CD4-positive, alpha-beta T cell treated with Interleukin-6 at 100 ng/mL for 8 hours (primary cell): ENCODE results near the gene LRG1.
"Not testable (repeated sequence)": the region's sequence is repeated elsewhere in the genome, so short reads cannot be mapped to it uniquely, and the experiment has no call there.

ENCODE experiments used
- DNase-seq: peaks from one replicate; pipeline ENCODE4 v3.0.0-alpha.2; 2020; ENCODE audit warnings: mixed read lengths, low spot score

Gene LRG1

DNA sequence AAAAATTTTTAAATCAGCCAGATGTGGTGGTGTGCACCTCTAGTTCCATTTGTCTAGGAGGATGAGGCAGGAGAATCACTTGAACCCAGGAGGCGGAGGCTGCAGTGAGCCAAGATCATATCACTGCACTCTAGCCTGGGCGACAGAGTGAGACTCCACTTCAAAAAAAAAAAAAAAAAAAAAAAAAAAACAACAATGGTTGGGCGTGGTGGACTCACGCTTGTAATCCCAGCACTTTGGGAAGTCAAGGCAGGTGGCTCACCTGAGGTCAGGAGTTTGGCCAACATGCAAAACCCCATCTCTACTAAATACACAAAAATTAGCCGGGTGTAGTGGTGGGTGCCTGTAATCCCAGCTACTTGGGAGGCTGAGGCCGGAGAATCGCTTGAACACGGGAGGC, 12.5 kb downstream of the LRG1 start:
- not testable (repeated sequence) for DNase-seq

DNA sequence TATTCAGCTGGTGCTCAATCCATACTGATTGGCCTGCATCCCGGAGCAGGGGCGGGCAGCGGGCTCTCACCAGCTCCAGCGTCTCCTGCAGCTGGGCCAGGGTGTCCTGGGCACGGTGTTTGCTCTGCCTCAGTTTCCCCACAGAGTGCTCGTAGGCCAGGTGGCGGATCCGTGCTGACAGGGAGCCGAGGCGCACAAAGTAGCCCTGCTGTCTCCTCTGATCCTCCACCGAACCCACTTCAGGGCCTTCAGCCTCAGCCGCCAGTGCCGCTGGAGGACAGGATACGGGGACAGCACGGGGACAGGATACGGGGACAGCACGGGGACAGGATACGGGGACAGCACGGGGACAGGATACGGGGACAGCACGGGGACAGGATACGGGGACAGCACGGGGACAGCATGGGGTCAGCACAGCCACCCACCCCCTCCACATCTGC, 14.3 kb downstream of the LRG1 start:
- DNase-seq = no peak

DNA sequence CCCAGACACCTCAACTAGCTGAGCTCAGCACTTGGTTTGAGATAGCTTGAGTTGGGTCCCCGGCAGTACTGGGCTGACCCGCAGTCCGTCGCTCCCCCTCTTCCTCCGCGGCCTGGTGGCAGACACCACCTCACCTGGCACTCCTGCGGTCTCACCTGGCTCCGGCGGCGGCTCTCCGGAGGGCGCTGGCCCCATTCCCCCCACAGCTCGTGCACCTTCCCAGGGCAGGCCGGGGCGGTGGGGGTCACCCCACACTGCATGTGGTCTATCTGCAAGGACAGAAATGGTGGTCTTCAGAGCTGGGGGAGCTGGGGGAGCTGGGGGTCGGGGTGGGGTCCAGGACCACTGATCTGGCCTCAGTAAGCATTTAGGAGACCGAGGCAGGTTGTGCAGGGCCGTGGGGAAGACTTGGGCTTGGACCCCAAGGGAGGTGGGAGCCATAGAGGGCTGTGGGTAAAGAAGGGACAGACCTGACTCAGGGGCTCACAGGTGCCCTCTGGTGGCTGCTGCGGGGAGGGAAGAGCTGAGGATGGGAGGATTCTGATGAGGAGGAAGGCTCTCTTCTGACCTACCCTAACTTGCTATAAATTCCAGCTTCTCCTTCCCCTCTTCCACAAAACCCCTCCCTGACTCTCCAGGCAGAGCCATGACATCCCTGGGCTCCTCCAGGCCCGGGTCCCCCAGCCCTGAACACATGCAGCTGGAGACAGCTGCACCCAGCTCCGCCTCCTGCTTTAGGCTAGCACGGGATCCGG, 14.9 kb downstream of the LRG1 start:
- peak; percentile 50 for DNase-seq

DNA sequence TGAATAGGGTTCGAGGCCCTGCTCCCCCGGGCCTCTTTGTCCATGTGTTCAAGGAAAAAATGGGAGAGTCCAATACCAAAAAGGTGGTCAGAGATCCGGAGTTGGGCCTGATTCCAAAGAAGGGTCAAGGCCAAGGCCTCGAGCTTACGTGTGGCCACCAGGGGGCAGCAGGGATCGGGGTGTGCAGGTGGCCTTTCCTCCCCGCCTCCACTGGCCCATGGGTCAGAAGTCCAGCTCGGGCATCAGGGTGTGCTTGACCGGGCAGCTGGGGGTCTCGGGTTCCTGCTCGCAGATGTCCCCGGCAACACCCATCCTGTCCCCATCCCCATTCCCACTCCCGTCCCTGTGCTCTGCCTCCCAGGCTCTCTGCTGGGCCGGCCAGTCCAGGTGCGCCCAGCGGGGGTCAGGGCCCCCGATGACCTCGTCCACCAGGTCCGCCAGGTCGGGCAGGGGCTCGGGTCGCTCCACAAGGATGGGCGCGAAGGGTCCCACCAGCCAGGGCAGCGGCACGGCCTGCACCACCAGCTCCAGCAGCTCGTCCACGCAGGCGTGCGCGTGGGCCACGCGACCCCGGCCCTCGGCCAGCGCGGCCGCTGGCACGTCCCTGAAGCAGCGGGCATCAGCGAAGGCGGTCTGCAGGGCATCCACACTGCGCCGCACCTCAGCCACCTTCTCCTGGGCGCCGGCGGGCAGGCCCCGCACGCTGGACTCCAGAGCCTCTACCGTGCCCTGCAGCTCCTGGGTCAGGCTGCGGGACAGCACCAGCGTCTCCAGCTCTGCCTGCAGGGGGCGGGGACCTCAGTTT, 16.3 kb downstream of the LRG1 start:
- DNase-seq = no peak

DNA sequence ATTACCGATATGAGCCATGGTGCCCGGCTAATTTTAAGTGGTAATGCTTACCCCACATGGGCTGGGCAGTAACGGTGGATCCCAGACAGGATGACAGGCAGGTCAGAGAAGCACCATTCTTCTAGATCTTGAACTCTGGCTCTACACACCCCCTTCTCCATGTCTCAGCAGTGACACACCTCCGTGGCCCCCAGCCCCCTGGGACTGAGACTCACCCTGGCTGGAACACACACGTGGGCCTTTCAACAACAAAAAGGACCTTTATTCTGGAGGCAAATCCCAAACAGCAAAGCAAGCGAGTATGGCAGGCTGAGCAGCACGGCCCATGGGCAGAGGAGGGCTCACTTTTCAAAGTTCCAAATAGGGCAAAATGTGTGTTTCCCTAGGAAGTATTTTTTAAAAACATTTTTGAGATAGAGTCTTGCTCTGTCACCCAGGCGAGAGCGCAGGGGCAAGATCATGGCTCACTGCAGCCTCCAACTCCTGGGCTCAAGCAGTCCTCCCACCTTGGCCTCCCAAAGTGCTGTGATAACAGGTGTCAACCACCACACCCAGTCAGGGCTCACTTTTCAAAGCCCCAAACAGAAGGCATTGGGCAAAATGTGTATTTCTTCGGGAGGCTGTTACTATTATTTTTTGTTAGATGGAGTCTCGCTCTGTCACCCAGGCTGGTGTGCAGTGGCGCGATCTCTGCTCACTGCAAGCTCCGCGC, 17.4 kb downstream of the LRG1 start:
- DNase-seq = no peak

DNA sequence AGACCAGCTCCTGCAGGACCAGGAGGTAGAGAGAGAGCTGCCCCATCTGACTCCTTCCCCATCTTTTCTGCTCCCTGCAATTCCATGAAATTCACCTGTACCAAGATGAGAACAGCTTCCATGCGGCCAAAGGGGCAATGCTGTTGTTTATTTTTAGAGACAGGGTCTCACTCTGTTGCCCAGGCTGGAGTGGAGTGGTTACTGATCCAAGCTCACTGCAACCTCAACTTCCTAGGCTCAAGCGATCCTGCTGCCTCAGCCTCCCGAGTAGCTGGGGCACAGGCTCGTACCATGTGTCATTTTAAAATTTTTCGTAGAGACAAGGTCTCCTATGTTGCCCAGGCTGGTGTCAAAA, 18.0 kb downstream of the LRG1 start:
- no peak for DNase-seq

DNA sequence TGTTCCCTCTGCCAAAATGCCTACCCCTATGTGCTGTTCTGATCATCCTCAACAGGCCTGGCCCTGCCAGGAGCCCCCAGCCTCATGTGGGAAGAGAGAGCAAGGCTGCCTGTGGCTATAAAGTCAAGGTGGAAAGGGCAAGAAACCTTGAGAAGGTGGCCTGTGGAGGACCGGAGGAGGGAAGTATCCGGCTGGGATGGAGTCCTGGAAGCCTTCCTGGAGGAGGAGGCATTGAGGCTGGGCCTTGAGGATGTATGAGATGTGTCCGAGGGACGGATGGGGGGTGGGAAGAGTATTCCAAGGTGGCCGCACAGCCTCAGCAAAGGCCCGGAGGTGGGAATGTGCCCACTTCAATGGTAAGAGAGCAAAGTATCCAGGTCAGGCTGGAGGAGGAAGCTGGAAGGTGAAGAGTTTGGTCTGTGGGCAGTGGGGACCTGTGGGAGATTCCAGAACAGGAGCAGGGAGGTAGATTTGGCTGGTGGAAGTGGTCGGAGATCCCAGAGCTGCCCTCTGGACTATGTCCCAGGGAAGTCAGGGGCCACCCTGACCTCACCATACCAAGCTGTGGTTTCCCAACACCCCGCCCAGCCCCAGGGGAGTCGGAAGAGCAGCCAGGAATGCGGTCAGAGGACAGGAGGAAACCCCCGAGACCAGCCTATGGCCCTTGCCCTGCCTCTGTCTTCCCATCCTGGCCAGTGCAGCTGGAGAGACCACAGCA, 18.5 kb downstream of the LRG1 start:
- DNase-seq = no peak

DNA sequence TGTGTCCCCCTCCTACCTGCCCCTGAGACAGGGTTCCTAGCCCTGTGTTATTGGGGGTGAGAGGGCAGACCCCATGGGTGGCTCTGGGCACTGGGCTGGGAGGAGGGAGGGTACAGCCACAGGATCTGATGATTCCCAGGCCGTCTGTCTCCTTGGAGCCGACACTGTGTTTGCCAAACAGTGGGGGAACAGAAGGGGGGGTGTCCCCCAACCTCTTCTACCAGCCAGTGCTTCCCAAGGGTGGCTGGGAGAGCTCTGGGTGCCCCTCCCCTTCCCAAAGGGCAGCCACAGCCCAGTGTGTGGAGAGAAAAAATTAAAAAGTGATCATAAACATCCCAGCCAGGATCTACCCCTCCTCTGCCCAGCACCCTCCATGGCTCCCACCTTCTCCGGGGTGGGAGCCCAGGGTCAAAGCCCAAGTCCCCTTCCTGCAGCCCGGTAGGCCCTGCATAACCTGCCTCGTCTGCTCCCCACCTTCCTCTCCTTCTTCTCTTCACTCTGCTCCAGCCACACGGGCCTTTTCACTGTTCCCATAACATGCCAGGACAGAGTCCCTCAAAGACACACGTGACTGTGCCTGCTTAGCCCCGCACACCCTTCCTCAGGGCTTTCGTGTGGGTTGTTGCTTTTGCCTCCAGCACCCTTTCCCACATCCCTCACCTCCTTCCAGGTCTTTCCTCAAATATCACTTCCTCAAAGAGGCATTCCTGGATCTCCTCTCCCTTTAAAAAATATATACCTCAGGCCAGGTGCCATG, 20.1 kb downstream of the LRG1 start:
- DNase-seq = no peak

DNA sequence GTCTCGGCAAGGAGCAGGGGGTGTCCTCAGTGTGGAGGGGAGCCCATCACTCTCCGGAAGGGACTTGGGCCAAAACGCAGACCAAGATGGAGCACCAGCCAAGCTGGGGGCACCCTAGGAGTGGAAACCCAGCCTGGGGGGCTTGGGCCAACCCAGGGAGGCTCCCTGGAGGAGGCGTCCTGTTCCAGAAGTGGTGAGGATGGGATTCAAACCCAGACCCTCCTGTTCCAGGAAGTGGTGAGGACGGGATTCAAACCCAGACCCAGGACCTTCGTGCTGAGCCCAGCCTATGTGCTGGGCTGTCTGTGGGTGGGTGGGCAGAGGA, 20.7 kb downstream of the LRG1 start:
- DNase-seq = no peak

DNA sequence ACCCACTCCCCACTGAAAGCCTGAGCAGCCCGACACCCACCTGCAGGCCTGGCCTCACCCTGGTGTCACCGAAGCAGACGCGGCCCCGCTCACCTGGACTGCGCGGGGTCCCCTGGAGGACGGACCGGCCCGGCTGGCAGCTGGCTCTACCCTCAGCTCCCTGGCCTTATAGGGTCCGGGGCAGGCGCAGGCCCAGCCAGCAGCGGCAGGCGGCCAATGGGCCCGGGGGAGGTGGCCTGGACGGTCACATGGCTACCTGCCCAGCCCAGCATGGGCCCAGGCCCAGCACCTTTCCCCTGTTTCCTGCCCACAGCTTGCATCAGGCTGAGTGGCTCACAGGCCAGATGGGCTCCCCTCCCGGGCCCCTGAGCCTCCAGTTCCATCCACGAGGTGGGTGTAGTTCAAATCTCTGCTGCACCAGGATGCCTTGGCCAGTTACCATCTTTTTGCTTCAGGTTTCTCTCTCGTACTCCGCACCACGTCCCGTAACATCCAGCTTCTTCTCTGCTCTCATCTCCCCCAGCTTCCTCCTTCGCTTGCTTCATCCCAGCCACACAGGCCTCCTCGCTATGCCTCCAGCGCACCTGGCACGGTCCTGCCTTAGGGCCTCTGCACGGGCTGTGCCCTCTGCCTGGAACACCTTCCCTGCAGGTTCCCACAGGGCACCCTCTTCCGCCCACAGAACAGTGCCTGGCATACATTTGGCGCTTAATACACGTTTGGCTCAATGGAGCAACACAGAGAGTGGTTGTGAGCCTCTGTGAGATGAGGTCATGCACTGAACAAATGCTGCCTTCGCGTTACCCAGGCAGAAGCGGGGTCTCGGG, 21.3 kb downstream of the LRG1 start, which contains the start of gene PLIN4:
Gene PLIN4 (minus strand): TSS at position 142 of the 827 bp plus-strand sequence. CDS start 214 bp downstream, outside the sequence.
- DNase-seq = no peak

DNA sequence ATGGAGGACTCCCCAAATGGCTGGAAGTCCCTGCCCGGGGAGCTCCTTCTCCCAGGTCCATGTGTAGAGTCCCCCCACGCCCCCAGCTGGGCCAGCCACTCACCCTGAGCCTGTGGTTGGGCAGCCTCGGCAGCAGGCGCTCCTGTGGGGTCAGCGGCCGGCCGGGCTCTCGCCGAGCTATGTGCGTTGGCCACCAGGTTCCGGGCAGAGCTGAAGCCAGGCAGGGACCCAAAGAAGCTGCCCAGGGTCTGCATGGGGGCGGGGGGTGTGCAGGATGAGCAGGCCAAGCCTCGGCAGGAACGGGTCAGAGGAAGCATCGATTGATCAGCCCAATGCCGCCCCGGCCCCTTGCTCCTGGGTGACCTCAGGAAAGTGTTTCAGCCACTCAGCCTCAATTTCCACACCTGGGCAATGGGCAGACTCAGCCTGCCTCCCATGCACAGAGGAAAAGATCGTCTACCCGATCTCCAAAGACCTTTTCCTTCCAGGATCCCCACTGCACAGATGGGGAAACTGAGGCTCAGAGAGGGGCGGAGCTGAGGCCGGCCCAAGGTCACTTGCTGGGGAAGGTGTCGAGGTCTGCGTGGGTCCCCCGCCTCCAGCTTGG, 22.3 kb downstream of the LRG1 start:
- DNase-seq = no peak

DNA sequence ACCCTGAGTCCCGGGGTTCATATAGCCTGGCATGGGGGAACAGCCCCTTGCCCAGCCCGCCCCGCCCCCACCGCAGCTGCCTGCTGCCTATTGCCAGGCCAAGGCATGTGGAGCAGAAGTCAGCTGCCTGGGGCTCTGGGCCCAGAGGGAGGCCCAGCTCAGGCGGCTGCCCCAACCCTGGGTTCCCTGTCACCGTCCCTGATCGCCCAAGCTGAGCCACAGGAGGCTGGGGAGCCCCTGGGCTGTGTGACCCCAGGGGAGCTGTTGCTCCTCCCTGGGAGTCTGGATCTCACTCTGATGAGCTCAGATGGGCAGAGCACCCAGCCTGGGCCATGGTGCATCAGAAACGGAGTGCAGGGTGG, 22.9 kb downstream of the LRG1 start:
- DNase-seq = no peak

DNA sequence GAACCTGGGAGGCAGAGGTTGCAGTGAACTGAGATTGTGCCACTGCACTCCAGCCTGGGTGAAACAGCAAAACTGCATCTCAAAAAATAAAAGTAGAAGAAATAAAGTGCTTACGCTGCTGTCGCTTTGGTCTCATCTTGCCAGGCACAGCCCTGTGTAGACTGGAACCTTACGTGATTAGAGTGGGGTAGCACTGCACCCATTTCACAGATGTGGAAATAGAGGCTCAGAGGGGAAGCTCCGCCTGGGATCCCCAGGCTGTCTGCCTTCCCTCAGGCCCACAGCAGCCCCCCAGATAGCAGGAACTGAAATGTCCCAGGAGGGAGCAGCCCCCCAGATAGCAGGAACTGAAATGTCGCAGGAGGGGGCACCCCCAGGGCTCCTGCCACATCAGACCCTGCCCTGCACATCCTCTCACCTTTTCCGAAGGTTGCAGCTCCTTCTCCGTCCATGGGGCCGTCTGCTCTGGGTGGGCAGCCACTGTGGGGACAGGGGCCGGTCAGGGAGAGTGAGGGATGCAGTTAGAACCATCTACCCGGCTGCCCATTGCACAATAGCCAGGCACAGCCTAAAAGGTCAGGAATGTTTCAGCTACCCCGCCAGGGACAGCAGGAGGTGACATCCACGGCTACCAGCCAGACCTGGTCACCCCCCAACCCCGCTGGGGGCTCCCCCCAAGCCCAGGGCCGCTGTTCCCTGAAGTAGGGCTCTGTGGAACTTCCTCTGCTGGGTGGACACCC, 23.5 kb downstream of the LRG1 start:
- DNase-seq = no peak

DNA sequence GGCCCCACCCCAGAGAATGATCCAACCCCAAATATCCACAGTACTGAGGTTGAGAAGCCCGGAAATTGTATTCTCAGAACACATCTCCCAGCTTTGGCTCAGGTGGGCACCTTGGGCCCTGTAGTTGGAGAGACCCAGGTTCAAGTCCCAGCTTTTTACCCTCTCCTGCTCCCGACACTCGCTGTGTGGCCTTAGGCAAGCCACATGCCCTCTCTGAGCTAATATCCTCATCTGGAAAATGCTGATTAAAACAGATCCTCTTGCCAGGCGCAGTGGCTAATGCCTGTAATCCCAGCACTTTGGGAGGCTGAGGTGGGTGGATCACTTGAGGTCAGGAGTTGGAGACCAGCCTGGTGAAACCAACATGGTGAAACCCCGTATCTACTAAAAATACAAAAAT, 24.1 kb downstream of the LRG1 start:
- DNase-seq = no peak

DNA sequence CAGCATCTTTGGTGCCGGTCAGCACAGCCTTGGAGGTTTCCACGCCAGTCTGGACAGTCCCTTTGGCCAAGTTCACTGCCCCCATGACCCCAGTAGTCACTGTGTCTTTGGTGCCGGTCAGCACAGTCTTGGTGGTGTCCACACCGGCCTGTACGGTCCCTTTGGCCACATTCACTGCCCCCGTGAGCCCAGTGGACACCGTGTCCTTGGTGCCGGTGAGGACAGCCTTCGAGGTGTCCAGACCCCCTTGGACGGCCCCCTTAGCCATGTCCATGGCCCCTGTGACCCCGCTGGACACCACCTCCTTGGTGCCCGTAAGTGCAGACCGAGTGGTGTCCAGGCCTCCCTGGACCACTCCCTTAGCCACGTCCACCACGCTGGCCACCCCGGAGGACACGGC, 26.6 kb downstream of the LRG1 start:
- DNase-seq = no peak

DNA sequence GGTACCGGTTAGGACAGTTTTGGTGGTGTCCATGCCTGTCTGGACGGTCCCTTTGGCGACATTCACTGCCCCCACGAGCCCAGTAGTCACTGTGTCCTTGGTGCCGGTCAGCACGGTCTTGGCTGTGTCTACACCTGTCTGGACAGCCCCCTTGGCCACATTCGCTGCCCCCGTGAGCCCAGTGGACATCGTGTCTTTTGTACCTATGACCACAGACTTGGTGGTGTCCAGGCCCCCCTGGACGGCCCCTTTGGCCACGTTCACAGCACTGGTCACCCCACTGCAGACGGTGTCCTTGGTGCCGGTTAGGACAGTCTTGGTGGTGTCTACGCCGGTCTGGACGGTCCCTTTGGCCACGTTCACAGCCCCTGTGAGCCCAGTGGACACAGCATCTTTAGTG, 27.8 kb downstream of the LRG1 start:
- DNase-seq = no peak

DNA sequence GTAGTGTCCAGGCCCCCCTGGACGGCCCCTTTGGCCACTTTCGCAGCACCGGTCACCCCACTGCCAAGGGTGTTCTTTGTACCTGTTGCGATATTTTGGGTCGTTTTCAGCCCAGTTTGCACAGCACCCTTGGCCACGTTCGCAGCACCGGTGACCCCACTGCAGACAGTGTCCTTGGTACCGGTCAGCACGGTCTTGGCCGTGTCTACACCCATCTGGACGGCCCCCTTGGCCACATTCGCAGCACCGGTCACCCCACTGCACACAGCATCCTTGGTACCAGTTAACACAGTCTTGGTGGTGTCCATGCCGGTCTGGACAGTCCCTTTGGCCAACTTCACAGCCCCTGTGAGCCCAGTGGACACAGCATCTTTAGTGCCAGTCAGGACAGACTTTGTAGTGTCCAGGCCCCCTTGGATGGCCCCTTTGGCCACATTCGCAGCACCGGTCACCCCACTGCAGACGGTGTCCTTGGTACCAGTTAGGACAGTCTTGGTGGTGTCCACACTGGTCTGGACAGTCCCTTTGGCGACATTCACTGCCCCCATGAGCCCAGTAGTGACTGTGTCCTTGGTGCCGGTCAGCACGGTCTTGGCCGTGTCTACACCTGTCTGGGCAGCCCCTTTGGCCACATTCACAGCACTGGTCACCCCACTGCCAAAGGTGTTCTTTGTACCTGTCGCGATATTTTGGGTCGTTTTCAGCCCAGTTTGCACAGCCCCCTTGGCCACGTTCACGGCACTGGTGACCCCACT, 28.4 kb downstream of the LRG1 start:
- DNase-seq = no peak

DNA sequence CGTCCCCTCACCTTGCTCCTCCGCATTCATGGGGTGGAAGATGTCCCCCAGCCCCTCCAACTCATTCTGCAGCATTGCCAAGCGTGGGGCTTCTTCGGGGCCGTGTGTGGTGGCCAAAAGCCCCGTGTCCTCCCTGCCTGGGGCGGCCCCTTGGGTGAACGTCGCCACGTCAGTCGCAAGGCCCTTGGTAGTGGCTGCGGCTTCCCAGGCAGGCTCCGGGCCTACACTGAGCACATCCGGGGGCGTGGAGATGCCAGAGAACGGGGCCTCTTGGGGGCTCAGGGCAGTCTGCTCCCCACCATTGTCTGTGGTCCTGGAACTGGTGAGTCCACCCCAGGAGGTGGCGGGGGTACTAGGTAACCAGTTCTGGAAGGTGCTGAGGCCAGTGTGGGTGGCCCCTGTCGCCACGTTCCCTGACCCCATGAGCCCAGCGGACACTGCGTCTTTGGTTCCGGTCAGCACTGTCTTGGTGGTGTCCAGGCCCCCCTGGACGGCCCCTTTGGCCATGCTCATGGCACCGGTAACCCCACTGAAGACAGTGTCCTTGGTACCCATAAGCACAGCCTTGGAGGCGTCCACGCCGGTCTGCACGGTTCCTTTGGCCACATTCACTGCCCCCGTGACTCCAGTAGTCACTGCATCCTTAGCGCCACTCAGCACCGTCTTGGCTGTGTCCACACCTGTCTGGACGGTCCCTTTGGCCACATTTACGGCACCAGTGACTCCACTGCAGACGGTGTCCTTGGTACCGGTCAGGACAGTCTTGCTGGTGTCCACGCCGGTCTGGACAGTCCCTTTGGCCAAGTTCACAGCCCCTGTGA, 29.2 kb downstream of the LRG1 start:
- no peak for DNase-seq
